Fibroblast of skin of scalp (primary cell): ENCODE data around the gene CCDC106.
A peak's percentile ranks its signal among the peaks of the same experiment; 100 is the strongest.

Experiments used
- DNase-seq: peaks from one replicate; pipeline ENCODE4 v3.0.0-alpha.2; 2013

CCDC106 gene

GRCh38 chr19:55652311-55653128 is 4.5 kb downstream of the CCDC106 start:
- no peak for DNase-seq

- DNase-seq = peak; percentile 99
Observed at GRCh38 chr19:55653651-55654322, 5.8 kb downstream of the CCDC106 start.

- DNase-seq = peak; percentile 100
Observed at GRCh38 chr19:55654323-55654867, 6.4 kb downstream of the CCDC106 start.

GRCh38 chr19:55654868-55655647 is 7.0 kb downstream of the CCDC106 start, which contains the start of gene U2AF2:
TSS of gene U2AF2 (plus strand) at chr19:55655035. CDS start at chr19:55655105, 70 bp downstream.
- DNase-seq = peak; percentile 93

- DNase-seq = no peak
Observed at GRCh38 chr19:55655648-55656040, 7.6 kb downstream of the CCDC106 start.

- DNase-seq = no peak
Observed at GRCh38 chr19:55656552-55656951, 8.5 kb downstream of the CCDC106 start.

- DNase-seq = no peak
Observed at GRCh38 chr19:55656988-55657747, 9.2 kb downstream of the CCDC106 start.

- no peak for DNase-seq
Observed at GRCh38 chr19:55658846-55659459, 10.9 kb downstream of the CCDC106 start.

- no peak for DNase-seq
Observed at GRCh38 chr19:55659822-55660221, 11.8 kb downstream of the CCDC106 start.

GRCh38 chr19:55660404-55660803 is 12.4 kb downstream of the CCDC106 start:
- no peak for DNase-seq

GRCh38 chr19:55660991-55661390 is 13.0 kb downstream of the CCDC106 start:
- no peak for DNase-seq

- no peak for DNase-seq
Observed at GRCh38 chr19:55661826-55662225, 13.8 kb downstream of the CCDC106 start.

GRCh38 chr19:55663846-55664536 is 16.0 kb downstream of the CCDC106 start:
- DNase-seq = no peak

GRCh38 chr19:55666343-55667005 is 18.5 kb downstream of the CCDC106 start:
- DNase-seq = no peak

GRCh38 chr19:55667006-55667381 is 19.0 kb downstream of the CCDC106 start:
- no peak for DNase-seq

- no peak for DNase-seq
Observed at GRCh38 chr19:55667511-55667910, 19.5 kb downstream of the CCDC106 start.

- no peak for DNase-seq
Observed at GRCh38 chr19:55667958-55668357, 19.9 kb downstream of the CCDC106 start.

GRCh38 chr19:55668603-55669348 is 20.8 kb downstream of the CCDC106 start:
- no peak for DNase-seq

GRCh38 chr19:55669418-55670279 is 21.6 kb downstream of the CCDC106 start:
- DNase-seq = no peak
